SK-N-MC (cell line): ENCODE results near the gene ACTL8.

ENCODE experiments used
- DNase-seq: peaks from one replicate; pipeline ENCODE4 v3.0.0-alpha.2; 2011; ENCODE audit warnings: low read depth, low spot score
- H3K27ac ChIP-seq: fragments of 200-600 bp; sonication (generic); 2 replicates; pipeline ENCODE4 v1.5.1; 2016; ENCODE audit warnings: mixed run types
- H3K36me3 ChIP-seq: fragments of 200-600 bp; sonication (generic); 2 replicates; pipeline ENCODE4 v1.6.1; 2017; ENCODE audit warnings: antibody characterized with exemption, low read length, mixed read lengths; ENCODE audit not compliant: insufficient read depth
- H3K4me3 ChIP-seq: fragments of 200-600 bp; sonication (generic); 2 replicates; pipeline ENCODE4 v1.5.1; 2016
- H3K9ac ChIP-seq: fragments of 200-600 bp; sonication (generic); 2 replicates; pipeline ENCODE4 v1.8.0; 2017; ENCODE audit warnings: mixed run types, mixed read lengths; ENCODE audit not compliant: insufficient read length
- H3K9me3 ChIP-seq: fragments of 200-600 bp; sonication (generic); 2 replicates; pipeline ENCODE4 v1.6.1; 2017; ENCODE audit warnings: low read depth, mild to moderate bottlenecking, antibody characterized with exemption, low read length, moderate library complexity, mixed read lengths
- EZH2 ChIP-seq: fragments of 200-600 bp; sonication (generic); IDR thresholded peaks from one replicate; pipeline ENCODE4 v1.6.1; 2017; ENCODE audit warnings: antibody characterized with exemption
- FOXP2 ChIP-seq: optimal IDR thresholded peaks from 2 replicates; pipeline ENCODE3; 2011; ENCODE audit warnings: mild to moderate bottlenecking, moderate library complexity; ENCODE audit not compliant: insufficient read depth; ENCODE audit errors: extremely low read length, control extremely low read depth
- POLR2AphosphoS5 ChIP-seq: IDR thresholded peaks from 2 replicates; pipeline ENCODE4 v1.6.1; 2012; ENCODE audit warnings: mild to moderate bottlenecking, low read depth, low read length, borderline replicate concordance

ACTL8 gene

DNA sequence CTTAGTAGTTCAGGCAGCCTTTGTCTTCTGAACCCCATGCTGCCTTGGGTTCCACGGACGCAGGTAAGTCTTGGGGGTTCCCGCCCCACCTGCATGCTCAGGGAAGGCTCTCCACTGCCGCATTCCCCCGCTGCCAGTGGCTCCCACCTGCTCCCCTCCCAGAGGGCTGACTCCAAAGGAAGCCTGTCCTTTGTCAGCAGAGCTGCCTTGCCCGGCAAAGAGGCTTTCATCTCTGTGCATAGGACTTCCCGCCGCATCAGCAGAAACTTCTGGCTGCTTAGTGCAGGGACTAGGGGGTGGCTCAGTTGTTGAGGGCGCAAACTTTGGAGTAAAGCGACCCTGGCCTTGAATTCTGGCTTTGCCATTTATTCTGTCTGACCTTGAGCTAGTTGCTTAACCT lies 25.2 kb upstream of the ACTL8 start:
- no peak overlapping the region for H3K9ac ChIP-seq
- no peaks in the 10 kb centered on the region for H3K9me3 ChIP-seq
- no peaks in the 10 kb centered on the region for H3K36me3 ChIP-seq
- DNase-seq = no peak
- no peak overlapping the region for H3K27ac ChIP-seq
- H3K4me3 ChIP-seq = no peak overlapping the region
- TF ChIP-seq FOXP2 (no peak), POLR2AphosphoS5 (no peak), EZH2 (no peak)

DNA sequence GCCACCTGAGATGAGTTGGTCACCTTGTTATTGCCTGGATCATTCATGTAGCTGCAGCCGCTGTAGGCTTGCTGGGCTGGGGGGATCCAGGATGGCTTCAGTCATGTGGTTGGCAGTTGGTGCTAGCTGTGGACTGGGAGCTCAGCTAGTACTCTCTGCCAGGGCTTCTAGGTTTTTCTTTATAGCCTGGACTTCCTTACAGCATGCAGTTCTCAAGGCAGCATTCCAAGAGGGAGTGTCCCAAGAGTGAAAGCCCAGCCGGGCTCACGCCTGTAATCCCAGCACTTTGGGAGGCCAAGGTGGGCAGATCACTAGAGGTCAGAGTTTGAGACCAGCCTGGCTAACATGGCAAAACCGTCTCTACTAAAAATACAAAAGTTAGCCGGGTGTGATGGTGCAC lies 23.7 kb upstream of the ACTL8 start:
- TF ChIP-seq EZH2 (no peak), POLR2AphosphoS5 (no peak), FOXP2 (no peak)
- Histone ChIP-seq H3K9ac (no peak overlapping the region), H3K4me3 (no peak overlapping the region), H3K9me3 (no peaks in the 10 kb centered on the region), H3K27ac (no peak overlapping the region), H3K36me3 (no peaks in the 10 kb centered on the region)
- no peak for DNase-seq

DNA sequence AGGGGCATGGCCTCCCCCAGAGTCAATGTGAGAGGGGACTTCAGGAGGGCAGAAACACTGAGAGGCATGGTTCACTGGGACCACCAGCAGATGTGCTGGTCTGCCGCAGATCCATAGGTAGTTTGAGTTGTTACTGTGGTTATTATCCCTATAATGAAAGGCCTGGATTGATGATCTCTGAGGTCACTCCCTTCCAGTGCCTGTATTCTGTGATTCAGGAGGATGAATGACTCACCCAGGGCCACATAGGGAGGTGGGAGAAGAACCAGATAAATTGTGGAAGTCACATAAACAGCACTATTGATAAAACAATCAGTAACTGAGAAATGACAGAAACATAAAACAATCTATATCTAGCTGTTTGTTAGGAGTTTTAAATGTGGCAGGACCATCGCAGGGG lies 22.7 kb upstream of the ACTL8 start:
- Histone ChIP-seq H3K27ac (no peak overlapping the region), H3K4me3 (no peak overlapping the region), H3K36me3 (no peaks in the 10 kb centered on the region), H3K9ac (no peak overlapping the region), H3K9me3 (no peaks in the 10 kb centered on the region)
- TF ChIP-seq FOXP2 = no peak
- TF ChIP-seq EZH2 = no peak
- no peak for TF ChIP-seq POLR2AphosphoS5
- no peak for DNase-seq

DNA sequence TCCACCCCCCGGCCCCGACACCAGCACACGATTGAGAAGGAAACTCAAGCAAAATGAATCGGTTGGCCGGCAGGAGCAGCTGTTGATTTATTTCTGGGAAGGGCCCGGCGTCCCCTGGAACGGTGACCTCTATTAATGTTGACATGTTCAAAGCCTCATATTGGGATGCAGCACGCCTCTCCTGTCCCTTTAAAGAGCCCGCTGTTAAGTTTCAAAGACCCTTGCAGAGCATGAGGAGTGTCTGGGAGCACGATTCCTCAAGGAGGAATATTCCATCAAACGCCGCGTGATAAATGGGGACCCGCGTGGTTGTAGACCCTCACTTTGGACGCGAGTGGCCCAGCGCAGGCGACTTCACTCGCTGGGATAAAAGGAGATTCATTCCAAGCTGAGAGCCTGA lies 21.5 kb upstream of the ACTL8 start:
- Histone ChIP-seq H3K4me3 (no peak overlapping the region), H3K36me3 (no peaks in the 10 kb centered on the region), H3K9ac (no peak overlapping the region), H3K9me3 (no peaks in the 10 kb centered on the region), H3K27ac (no peak overlapping the region)
- DNase-seq = no peak
- no peak for TF ChIP-seq POLR2AphosphoS5
- TF ChIP-seq EZH2 = no peak
- TF ChIP-seq FOXP2 = no peak

DNA sequence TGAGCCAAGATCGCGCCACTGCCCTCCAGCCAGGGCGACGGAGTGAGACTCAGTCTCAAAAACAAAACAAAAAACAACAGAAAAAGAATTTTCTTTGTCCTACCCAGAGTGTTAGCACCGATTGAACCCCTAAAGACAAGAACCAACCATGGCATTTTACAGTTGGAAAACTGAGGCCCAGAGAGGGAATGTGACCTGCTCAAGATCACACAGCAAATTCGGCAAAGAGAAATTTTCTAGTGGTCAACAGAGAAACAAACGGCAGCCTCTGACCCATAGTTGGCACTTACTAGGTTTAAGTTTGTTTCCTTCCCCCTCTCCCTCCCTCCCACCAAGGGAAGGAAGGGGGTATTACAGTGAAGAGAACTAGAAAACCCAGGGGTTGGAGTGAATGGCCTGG lies 20.5 kb upstream of the ACTL8 start:
- Histone ChIP-seq H3K27ac (no peak overlapping the region), H3K36me3 (no peaks in the 10 kb centered on the region), H3K9ac (no peak overlapping the region), H3K9me3 (no peaks in the 10 kb centered on the region), H3K4me3 (no peak overlapping the region)
- TF ChIP-seq EZH2 (no peak), FOXP2 (no peak), POLR2AphosphoS5 (no peak)
- DNase-seq = no peak

DNA sequence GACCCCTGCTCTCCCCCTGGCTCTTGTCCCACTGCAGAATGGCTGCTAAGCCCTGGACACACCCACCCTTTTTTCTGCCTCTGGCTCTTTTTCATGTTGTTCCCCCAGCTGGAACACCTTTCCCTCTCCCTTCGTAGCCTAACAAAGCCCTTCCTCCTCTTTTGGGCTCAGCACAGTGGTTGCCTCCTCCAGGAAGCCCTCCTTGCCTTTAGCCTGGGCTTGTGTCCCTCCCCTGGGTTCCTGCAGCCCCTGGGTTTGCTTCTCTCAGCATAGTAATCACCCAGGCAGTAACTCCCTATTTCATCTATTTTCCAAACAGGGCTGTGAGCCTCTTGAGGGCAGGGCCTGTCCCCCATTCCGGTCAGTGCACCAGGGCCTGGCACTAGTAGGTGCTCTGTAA lies 19.8 kb upstream of the ACTL8 start:
- no peak overlapping the region for H3K9ac ChIP-seq
- H3K9me3 ChIP-seq = no peaks in the 10 kb centered on the region
- no peaks in the 10 kb centered on the region for H3K36me3 ChIP-seq
- no peak for DNase-seq
- H3K27ac ChIP-seq = no peak overlapping the region
- TF ChIP-seq POLR2AphosphoS5 = no peak
- TF ChIP-seq EZH2 = no peak
- TF ChIP-seq FOXP2 = no peak
- no peak overlapping the region for H3K4me3 ChIP-seq

DNA sequence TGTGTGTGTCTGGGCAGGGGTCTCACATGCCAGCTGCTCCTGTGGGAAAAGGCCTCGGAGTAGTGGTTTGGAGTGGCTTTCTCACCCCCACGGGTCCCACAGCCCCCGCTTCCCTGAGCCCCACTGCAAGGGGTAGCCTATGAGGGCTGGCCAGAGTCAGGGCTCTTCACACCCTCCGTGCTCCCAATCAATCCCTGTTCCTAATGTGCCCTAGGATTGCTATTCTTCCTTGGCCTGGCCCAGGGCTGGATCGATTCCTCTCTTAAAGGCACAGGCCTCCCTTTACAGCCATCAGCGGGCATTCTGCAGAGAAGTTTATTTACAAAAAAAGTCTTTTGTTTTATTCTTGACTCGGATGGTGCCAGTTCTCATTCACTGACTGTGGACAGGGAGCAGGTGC lies 19.3 kb upstream of the ACTL8 start:
- no peaks in the 10 kb centered on the region for H3K36me3 ChIP-seq
- no peak for DNase-seq
- H3K4me3 ChIP-seq = no peak overlapping the region
- no peak overlapping the region for H3K27ac ChIP-seq
- TF ChIP-seq POLR2AphosphoS5 (no peak), FOXP2 (no peak), EZH2 (no peak)
- H3K9ac ChIP-seq = no peak overlapping the region
- no peaks in the 10 kb centered on the region for H3K9me3 ChIP-seq

DNA sequence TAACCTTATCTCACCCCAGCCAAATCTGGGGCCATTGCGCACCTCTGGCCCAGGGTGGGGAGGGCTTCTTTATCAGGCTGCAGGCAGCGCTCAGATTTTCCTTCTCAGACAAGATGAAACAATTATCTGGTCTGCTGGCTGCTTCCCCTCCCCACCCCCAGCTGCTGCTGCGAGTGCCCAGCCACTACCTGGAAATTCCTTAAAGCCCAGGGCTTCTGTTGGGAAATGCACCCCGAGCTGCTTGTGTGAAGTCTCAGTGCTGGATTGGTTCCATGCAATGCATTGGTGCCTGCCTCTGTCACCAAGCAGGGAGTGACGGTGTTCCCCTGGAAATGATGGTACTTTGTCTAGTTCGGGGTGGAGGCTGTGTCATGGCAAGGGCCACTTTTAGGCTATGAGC lies 18.5 kb upstream of the ACTL8 start:
- Histone ChIP-seq H3K36me3 (no peaks in the 10 kb centered on the region), H3K27ac (no peak overlapping the region), H3K9me3 (no peaks in the 10 kb centered on the region), H3K4me3 (no peak overlapping the region), H3K9ac (no peak overlapping the region)
- TF ChIP-seq POLR2AphosphoS5 (no peak), FOXP2 (no peak), EZH2 (no peak)
- DNase-seq = no peak

DNA sequence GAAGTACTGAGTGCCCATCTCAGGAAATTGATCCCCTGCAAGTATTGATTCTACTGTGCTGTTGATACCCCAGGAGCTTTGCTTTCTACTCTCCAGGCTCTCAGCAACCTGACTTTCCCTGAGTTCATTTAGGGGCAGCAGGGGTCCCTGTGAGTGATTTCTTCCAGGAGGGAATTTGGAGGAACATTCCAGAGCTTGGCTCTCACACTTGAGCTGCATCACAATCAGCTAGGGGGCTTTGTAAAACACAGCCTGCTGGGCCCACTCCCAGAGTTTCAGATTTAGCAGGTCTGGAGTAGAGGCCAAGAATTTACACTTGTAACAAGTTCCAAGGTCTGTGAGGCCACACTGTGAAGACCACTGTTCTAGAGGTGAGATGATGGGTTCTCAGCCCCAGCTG lies 16.1 kb upstream of the ACTL8 start:
- TF ChIP-seq POLR2AphosphoS5 (no peak), FOXP2 (no peak), EZH2 (no peak)
- H3K4me3 ChIP-seq = no peak overlapping the region
- no peaks in the 10 kb centered on the region for H3K9me3 ChIP-seq
- DNase-seq = no peak
- H3K36me3 ChIP-seq = no peaks in the 10 kb centered on the region
- H3K27ac ChIP-seq = no peak overlapping the region
- no peak overlapping the region for H3K9ac ChIP-seq

DNA sequence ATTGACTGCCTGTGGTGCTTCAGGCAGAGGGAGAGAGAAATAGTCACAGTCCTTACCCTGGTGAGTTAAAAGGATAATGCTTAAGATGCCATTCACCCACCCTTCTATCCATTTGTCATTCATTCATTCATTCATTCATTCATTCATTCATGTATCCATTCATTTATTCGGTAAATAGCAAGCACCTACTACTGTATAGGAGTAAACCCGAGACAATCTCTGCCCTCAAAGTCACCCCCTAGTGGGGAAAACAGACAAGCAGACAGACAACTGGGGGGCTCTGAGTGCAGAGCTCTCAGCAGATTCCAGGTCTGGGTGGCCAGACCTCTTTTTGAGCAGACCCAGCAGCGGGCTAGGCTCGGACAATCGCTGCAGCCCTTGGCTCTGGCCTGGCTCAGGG lies 14.1 kb upstream of the ACTL8 start:
- Histone ChIP-seq H3K9ac (no peak overlapping the region), H3K36me3 (no peaks in the 10 kb centered on the region), H3K4me3 (no peak overlapping the region), H3K9me3 (no peaks in the 10 kb centered on the region), H3K27ac (no peak overlapping the region)
- TF ChIP-seq EZH2 = no peak
- no peak for TF ChIP-seq POLR2AphosphoS5
- no peak for TF ChIP-seq FOXP2
- no peak for DNase-seq

DNA sequence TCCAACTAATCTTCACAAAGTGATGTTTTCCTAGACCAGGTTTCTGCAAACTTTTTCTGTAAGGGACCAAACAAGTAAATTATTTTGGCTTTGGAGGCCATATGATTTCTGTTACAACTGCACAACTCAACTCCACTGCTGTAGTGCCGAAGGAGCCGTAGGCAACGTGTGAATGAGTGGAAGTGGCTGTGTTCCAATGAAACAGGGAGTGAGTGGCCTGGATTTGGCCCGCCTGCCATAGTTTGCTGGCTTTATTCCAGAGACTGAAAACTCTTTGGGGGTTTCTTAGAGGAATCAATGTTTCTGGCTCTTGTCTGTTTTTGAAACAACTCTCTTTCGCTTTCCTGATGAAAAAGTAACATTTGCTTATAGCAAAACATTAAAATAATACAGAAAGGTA lies 12.6 kb upstream of the ACTL8 start:
- peak overlapping the region; percentile 57; the same call in 1 of the 2 replicates for H3K27ac ChIP-seq
- no peaks in the 10 kb centered on the region for H3K36me3 ChIP-seq
- 0 out of 2 replicates have a peak overlapping the region, but pooled peaks have one; percentile 16 for H3K4me3 ChIP-seq
- TF ChIP-seq POLR2AphosphoS5 (no peak), FOXP2 (no peak), EZH2 (no peak)
- no peak for DNase-seq
- H3K9me3 ChIP-seq = no peaks in the 10 kb centered on the region
- no peak overlapping the region for H3K9ac ChIP-seq
